Pons (tissue), 1 donor: ENCODE data around the gene SSBP1.
A peak's percentile ranks its signal among the peaks of the same experiment; 100 is the strongest.
"Not testable (repeated sequence)": the region's sequence is repeated elsewhere in the genome, so short reads cannot be mapped to it uniquely, and the experiment has no call there.

Source experiments
- DNase-seq: peaks from one replicate; pipeline ENCODE4 v3.0.0-alpha.2; 2016; ENCODE audit warnings: low spot score

Gene SSBP1

DNA sequence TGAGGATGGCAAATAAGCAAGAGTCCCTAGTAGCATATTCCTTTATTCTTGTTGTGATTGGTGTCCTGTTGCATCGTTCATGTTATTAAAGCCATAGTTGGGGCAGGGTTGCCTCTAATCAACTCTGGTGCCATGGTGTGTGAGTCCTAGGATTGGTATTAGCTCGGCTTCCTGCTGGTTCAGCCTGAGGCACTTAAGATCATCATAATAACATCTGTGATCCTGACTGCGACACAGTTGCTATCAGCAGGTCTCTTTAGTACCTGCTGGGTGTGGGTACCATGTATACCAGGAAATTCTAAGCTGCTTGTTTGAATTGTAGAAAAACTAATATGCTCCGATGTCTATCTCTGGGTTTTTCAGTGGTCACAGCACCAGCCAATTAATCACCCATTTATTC is 28.4 kb upstream of the SSBP1 start:
- DNase-seq: no peak

DNA sequence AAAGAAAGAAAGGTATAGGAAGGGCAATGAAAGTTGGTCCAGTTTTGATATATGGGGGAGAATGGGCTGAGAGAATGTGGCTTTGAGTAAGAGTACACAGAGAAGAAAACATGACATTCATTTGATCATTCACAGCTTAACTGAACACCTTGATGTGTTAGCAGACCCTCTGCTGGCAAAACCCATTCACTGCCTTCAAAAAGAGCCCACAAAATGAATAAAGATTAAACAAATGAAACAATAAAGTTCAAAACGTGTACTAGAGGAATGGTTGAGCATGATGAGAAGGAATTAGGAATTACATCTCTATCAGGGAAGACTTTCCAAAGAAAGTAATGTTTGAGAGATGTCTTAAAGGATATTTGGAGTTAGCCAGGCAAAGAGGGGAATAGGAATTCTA is 27.9 kb upstream of the SSBP1 start:
- no peak for DNase-seq

- no peak for DNase-seq
Observed at GRCh38 chr7:141712603-141713255, 25.4 kb upstream of the SSBP1 start.

- DNase-seq: no peak
Observed at GRCh38 chr7:141713890-141714289, 24.3 kb upstream of the SSBP1 start.

DNA sequence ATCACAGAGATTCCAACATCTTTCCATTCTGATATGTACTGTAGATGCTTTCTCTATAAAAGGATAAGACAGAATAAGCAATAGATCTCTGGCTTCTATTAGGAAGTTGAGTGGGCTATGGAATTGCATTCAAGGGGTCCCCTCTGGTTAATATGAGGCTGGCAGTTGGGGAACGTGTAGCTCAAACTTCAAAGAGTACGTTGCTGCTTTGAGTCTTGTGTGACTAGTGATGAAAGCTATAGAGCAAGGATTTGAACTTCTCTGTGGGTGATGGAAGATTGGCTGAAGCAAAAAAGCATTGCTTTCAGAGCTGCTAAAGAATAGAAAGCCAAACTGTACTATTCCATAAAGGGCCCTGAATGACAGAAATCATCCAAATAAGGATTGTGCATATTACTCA is 23.6 kb upstream of the SSBP1 start:
- DNase-seq: no peak

DNA sequence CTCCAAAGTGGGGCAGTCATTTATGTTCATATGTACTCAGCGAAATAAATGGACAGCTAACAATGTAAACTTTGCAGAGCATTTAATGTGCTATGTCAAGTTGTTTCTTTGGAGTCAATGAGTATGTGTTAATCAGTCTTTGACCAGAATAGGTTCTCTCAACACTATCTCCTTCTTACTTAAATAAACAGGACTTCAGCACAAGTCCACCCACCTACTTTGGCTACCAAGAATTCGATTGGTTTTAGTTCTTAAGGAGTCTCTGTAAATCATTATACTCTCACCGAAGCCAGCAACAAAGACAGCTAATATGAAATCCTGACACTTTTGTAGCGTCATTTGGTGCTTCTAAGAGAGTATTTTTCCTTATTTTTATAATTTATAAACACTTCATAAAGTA is 23.1 kb upstream of the SSBP1 start:
- DNase-seq: no peak

- DNase-seq: no peak
Observed at GRCh38 chr7:141715794-141716689, 22.1 kb upstream of the SSBP1 start.

- DNase-seq: no peak
Observed at GRCh38 chr7:141717450-141717849, 20.7 kb upstream of the SSBP1 start.

GRCh38 chr7:141722529-141722928 is 15.6 kb upstream of the SSBP1 start:
- DNase-seq: no peak

DNA sequence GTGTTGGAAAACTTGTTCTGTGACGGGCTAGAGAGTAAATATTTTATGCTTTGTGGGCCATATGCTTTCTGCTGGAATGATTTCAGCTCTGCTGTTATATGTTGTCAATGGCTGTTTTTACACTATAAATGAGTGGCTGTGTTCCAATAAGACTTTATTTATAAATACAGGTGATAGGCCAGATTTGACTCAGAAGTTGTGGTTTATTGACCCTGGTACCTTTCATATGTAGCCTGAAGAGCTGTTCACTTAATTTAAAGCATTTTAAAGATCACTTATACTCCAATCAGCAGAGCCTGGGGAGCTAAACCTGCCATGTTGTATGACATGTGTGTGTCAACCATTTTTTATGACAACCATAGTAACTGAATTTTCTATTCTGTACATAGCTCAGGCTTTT is 9.1 kb upstream of the SSBP1 start:
- no peak for DNase-seq

DNA sequence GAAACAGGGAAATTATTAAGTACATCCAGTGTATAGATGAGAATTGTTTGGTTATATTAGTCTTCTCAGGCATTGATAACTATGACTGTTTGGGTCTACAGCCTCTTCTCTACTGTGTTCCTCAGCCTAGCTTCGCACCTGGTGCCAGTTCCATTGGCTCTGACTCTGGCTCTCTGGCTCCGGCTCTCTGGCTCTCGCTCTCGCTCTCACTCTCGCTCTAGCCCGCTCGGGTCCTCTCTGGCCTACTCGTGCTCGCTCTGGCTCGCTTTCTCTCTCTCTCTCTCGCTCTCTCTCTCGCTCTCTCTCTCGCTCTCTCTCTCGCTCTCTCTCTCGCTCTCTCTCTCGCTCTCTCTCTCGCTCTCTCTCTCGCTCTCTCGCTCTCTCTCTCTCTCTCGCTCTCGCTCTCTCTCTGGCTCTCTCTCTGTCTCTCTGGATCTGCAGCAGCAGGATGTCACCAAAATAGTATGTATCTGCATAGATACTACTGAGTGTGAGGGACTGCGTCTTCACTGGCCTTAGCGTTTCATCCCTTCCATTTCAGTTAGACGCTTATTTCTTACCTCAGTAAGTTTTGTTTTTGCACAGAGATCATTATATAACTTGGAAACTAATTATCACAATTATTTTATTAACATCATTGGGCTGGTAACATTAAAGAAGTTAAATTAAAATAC is 6.5 kb upstream of the SSBP1 start:
- DNase-seq: peak; percentile 12

DNA sequence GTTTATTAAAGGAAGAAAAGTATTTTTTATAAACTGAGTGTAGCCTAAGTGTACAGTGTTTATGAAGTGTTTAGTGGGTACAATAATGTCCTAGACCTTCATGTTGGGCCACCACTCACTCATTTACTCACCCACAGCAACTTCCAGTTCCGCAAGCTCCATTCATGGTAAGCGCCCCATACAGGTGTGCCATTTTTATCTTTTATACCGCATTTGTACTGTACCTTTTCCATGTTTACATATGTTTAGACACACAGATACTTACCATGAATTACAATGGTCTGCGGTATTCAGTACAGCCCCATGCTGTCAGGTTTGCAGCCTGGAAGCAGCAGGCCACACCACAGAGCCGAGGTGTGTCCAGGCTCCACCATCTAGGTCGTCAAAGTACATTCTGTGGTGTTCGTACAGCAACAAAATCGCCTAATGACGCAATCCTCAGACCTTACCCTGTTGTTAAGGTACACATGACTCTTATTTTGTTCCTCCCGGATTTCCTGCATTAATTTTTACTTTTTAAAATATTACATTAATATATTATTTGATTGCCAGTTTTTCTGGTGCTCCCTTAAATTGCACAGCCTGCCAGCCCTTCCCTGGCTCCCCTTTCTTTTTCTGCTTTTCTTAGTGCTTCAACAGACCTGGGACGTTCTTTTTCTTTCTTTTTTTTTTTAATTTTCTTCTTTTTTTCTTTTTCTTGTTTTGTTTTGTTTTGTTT is 881 bp upstream of the SSBP1 start:
- peak; percentile 11 for DNase-seq

- no peak for DNase-seq
Observed at GRCh38 chr7:141738592-141739013, 445 bp downstream of the SSBP1 start.

DNA sequence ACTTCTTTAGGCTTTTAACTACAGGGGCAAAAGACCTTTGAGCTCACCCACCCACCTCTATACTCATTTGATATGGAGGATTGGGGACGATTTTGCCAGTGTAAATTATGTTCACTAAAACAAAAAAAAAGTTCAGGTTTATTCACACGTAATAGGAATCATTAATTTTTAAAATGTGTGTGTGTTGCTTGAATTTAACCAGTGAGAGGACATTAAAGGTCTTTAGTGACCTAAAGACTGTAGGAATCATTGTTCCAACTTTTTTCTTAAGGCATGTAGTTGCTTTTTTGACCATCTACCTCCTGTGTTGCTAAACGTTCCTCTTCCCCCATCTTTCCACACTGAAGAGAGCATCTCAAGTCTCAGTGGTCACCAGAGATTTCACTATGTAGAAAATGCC is 1.1 kb downstream of the SSBP1 start:
- DNase-seq: no peak

GRCh38 chr7:141742229-141742628 is 4.1 kb downstream of the SSBP1 start:
- DNase-seq: no peak

DNA sequence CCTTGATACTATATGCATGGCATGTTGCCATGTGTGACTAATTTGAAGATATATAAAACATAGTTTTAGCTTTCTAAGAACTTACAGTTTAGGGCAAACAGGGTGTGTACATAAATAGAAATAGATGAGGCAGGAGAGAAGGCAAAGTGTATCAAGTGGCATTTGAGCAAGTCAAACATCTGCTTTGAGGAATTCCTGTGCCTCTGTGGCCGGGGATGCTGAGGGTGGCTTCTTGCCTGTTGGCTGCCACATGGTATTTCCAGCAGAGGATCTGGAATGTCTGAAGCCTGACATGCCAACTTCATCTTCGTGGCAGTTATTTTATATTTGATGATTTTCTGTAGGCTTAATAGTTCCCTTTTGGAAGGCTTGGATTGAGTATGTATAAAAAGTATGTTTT is 6.0 kb downstream of the SSBP1 start:
- no peak for DNase-seq

DNA sequence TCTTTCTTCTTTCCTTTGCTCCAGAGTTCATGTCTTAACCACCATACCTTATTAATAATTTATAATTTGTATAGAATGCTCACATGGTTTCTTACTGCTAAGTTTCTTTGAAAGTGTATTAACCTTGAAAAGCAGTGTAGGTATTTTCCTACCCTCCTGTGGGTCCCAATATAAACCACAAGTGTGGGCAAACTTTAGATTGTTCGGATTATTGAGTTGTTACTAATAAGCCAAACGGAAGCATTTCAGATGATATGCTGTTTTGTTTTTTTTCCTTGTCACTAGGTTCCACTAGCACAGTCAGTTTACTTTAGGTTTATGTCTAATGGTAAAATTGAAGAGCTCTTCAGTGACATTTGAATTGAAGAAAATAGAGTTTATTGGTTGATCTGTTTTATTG is 10.2 kb downstream of the SSBP1 start:
- DNase-seq: no peak

GRCh38 chr7:141751904-141752303 is 13.7 kb downstream of the SSBP1 start:
- not testable (repeated sequence) for DNase-seq

DNA sequence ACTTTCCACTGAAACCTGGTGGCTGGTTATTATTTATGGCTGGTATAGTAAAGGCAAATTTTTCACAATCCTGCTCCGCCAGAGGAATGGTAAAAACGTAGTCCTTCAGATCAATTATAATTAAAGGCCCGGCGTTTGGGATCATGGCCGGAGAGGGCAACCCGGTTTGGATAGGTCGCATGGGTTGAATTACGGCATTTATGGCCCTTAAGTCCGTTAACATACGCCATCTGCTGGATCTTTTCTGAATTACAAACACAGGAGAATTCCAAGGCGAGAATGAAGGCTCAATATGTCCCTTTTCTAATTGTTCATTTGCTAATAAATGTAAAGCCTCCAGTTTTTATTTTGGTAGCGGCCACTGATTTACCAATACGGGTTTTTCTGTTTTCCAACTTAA is 14.5 kb downstream of the SSBP1 start:
- DNase-seq: no peak

DNA sequence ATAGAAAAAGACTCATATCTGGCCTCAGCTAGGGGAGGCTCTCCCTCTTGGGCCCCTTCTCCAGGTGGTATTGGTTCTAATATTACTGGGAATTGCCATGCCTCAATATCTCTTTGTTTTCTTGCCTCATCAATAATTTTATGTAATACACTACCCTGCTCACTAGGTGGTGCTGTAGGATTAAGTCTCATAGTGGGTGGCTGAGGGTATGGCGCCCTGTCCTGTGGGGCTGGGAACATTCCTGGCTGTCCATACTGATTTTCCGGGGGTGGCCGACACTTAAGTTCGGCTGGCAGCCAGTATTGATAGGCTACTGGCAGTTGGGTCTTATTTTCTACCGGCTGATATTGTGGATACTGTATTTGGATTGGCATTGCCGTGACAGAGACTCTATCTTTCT is 16.8 kb downstream of the SSBP1 start:
- peak; percentile 9 for DNase-seq

DNA sequence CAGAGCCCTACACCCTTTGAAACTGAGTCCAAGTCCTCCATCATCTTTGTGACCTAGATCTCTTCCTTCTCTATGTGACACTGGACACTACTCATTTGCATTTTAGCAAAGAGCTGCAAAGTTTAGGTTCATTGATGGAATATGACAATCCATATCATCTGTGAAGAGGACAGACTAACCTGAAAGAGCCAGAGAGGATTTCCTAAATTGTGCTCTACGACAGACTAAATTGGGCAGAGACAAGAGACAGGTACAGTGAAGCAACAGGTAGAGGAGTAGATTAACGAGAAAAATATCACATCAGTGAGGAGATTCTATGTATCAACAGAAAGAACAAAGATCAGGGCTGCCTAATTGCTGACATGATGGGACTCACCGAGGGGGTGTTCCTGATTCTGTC is 25.6 kb downstream of the SSBP1 start, which contains the start of gene TAS2R3:
Gene TAS2R3 (plus strand): TSS at position 301 of the 400 bp plus-strand sequence. CDS start 62 bp downstream, at position 363.
- DNase-seq: no peak

- DNase-seq: not testable (repeated sequence)
Observed at GRCh38 chr7:141770083-141770583, 32.0 kb downstream of the SSBP1 start.
